Endothelial cell of hepatic sinusoid (primary cell): Measurements from ENCODE around the gene HOXC9.

Experiments
- in situ Hi-C: cut with HindIII; loops from 2 replicates; pipeline ENCODE4 v1.10.0; 2017; ENCODE audit warnings: low sequenced_read_pairs

HOXC9 gene

DNA sequence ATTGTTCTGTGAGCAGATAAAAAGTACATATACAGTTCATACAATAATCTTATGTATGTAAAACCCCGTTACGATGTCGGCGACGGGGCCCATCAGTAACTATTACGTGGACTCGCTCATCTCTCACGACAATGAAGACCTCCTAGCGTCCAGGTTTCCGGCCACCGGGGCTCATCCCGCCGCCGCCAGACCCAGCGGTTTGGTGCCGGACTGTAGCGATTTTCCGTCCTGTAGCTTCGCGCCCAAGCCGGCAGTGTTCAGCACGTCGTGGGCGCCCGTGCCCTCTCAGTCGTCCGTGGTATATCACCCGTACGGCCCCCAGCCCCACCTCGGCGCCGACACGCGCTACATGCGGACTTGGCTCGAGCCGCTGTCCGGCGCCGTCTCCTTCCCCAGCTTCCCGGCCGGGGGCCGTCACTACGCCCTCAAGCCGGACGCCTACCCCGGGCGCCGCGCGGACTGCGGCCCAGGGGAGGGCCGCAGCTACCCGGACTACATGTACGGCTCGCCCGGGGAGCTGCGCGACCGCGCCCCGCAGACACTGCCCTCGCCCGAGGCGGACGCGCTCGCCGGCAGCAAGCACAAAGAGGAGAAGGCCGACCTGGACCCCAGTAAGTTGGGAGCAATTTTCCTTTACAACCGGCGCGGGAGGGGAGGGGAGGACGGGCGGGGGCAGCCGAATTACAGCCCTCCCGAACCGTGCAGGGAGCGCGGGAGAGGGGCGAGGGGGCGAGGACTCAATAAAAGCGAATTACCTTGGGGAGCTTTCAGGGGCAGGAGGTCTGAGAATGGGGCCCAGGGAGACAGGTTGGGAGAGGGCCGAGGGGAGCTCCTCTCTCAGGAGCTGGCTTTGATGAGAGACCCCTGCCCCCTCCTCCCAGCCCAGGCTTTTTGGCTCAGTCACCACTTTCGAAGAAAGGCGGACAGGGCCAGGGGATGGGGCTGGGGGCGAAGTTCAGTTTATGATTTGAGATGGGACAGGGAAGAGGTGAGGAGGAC lies at the start of gene HOXC9:
Gene HOXC9, plus strand, starts transcription at position 46 of the 999 bp plus-strand sequence. Its CDS starts 28 bp downstream, at position 74.
- in situ Hi-C loops, result no loop called here

DNA sequence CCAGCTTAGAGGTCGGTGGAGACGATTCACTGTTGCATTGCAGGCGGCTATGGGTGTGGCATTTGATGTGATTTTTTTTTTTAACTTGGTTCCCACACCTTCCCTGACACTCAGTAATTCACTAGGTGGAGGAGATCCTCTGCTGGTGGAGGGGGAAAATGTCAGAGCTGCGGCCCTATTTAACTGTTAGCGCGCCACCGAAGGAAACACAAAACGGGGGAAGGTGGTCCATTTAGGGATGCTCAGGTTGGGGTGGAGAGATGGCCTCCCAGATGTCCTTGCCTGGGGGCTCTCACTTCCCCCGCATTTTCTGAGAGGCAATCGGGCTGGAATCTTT lies 49.6 kb upstream of the HOXC9 start:
- in situ Hi-C loops, result no loop called here

DNA sequence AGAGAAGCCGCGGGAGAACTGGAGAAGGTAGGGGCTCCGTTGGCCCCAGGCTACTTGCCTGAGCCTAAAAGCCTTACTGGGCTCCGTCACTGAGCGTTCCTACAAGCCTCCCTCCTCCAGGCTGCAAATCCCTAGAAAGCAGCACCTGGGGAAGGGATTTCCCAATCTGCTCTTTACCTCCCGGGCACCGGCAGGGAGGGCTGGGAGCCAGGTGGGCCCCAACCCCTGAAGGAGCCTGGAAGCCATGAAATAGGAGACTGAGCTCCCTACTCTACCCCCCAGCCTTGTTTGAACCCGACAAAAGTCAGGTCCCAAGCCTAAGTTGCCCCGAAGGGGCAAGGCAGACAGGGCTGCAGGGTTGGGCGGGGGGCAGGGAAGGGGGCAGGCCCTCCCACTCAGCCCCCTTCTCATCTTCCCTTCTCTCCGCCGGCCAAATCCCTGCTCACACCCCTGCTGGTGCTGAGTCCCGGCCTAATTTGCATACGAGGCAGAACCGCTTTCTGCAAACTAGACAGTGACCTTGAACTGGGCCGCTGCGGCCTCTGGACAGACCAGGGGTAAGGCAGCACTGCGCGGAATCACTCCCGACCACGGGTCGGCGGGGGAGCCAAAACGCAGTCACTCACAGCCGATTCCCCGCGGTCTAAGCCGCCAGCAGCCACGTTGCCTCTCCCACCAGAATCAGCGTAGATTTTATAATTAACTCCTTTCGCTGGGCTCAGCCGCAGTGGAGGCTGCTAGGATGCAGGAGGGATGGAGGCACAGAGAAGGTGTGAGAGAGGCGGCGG lies 49.0 kb upstream of the HOXC9 start:
- in situ Hi-C loops, result no loop called here

DNA sequence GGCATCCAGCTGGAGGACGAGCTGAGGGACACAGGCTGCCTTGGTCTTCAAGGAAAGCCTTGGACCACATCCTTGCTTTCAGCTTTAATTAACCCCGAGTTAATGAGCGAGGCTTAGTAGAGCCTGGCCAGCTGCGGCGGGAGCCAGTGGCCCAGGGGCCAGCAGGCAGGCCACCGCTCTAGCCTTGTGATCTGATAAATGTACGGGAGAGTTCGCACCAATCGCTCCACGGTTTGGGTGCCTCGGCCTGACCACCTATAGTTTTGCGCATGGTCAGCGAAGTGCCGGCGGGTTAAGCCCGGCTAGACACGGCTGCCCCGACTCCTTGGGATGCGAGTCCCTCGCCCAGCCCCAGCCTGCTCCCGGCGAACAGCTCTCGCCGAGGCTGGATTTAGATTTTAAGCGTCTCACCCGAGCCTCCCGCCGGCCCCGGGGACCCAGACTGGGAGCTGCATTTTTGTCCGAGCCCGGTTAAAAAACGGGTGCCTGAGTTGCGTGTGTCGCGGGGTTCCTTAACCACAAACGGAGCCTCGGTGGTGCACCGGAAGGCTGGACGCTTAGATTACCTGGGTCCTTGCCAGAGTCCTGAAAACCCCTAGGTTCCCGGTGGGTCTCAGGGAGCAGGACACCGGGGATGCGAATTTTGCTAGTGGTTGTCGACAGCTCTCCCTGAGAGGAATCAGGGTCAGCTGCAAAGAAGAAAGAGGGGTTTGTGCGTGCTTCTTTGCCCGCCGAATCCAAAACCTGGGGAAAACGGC lies 48.2 kb upstream of the HOXC9 start:
- in situ Hi-C loops, result no loop called here

DNA sequence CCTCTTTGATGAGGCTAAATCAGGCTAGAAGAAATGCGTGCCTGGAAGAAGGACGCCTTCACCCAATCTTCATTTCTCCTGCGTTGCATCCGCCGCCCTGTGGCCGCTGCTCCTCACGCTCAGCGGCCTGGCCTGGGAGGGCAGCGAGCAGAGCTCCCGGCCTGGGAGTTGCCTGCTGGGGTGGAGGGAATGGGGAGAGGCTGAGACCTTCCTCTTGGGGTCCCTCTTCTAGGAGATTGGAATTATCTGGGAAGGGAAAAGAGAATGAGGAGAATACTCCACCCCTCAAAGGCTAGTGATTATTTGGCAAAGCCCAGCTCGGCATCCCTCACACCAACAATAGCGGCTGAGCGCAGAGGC lies 47.6 kb upstream of the HOXC9 start:
- in situ Hi-C loops, result no loop called here

DNA sequence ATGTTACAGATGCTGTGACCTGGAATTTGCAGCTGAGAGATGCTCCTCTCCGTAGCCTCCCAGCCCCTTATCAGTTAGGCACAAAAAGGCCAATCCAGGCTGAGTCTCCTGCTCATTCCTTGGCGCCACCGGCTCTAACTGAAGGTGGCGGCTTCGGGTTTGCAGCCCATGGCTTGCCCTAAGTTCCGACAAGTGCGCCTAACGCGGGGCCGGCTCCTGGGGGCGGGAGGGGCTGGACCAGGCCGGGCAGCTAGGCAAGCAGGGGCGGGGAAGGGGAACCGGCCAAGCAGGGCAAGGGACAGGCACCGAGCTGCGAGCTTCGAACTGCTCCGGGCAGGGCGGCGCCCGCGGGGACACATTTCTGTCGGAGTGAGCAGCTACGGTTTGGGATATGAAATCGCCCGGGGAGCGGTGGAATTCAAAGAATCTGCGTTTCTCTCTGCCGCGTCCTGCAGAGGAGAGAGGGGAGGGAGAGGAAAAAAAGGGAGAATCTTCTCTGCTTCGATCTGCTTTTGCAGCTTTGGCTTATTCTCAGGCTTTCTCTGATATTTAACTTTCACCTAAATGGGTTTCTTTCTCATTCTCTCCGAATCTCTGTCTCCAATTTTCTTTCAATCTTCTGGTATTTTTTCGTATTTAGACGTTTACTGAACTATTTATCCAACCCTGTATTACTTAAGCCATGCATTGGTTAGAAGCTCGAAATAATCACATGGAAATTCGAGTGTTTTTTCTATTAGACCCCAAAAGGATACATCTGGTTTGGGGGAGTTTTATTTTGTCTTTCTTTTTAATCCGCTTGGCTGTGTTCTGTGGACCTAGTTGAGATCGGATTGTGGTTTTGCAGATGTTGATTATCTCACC lies 46.9 kb upstream of the HOXC9 start:
- in situ Hi-C loops, result no loop called here

DNA sequence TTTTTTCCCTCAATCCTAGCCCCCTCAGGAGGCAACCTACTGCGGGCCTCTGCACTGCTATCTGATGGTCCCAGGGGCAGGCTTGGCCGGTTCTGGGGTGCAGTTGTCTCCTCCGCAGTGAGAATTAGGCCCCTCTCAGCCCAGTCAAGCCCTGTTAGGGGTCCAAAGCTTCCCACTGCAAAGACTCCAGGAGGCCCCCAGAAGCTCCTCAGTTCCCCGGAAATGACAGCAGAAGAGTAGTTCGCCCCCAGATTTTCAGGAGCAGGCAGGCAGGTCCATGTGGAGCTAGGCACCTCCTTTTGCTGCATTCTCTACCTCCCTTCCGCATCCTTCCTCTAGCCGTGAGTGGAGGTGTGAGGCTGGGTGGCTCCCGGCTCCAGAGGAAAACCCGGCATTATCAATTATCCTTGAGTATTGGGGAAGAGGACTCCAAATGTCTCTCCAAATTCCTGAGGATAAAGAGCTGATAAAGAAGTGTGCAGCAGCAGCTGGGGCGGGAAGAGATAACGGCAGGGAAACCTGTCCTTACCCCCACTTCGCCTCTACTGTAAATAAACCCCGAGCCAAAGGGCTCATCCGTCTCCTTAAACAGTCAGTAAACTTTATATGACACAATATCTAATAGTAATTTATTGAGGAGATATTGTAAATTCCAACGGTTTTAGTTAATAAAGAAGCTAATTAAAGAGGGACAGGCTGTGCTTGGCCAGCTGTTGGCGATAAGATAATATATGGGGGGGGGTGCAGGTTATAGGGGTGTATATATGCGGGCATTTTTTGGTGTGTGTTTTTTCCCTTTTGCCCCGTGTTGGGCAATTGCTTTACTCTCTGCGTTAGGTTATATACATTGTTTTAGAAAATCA lies 45.9 kb upstream of the HOXC9 start:
- in situ Hi-C loops, result no loop called here

DNA sequence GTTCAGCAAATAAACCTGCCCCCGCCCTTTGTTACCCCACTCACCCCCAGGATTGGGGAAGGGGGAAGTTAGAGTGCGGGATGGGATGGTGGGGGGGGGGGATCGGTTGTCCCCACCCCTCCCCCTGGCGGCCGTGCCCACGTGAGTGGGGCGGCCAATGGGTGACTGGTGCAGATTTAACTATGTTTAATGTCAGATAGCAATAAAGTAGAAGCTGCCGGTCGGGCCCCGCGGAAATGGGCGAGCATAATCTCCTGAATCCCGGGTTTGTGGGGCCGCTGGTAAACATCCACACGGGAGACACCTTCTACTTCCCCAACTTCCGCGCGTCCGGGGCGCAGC lies 45.3 kb upstream of the HOXC9 start, which contains the start of gene HOXC12:
Gene HOXC12, plus strand, starts transcription at position 210 of the 342 bp plus-strand sequence. Its CDS starts 27 bp downstream, at position 237.
- in situ Hi-C loops, result no loop called here

DNA sequence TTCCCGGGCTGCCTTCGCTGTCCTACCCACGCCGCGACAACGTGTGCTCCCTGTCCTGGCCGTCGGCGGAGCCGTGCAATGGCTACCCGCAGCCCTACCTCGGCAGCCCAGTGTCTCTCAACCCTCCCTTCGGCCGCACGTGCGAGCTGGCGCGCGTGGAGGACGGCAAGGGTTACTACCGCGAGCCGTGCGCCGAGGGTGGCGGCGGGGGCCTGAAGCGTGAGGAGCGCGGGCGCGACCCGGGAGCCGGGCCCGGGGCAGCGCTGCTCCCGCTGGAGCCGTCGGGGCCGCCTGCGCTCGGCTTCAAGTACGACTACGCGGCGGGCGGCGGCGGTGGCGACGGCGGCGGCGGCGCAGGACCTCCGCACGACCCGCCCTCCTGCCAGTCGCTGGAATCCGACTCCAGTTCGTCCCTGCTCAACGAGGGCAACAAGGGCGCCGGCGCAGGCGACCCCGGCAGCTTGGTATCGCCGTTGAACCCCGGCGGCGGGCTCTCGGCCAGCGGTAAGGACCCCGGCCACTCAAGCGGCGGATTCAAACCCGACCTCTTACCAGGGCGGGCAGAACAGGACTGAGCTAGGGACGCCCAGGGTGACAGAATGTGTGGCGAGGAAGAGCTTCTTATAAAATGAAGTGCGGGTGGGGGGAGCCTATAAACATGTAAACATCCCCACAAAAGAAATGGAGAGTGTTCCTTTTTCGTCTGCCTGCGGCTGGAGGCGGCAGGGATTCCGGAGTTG lies 44.8 kb upstream of the HOXC9 start:
- in situ Hi-C loops, result no loop called here

DNA sequence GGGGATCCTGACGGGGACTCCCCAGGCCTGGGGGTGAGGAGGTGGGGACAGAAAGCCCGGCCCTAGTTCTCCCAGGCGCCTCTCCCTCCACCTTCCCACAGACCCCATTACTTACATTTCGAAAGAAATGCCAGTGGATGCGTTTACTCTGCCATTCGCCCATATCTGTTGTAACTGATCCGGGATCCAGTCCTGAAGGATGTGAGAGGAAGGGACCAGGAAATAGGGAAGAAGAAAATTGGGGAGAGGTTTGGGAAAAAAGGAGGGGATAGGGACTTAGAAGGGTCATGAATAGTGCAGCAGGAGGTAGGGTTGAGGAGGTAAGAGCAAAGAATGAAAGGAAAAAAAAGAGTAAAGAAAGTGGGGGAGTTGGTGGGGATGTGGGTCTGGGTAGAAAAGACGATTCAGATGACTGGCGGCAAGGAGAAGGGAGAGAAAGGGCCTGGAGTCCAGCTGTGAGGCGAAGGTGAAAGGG lies 44.1 kb upstream of the HOXC9 start:
- in situ Hi-C loops, result no loop called here

DNA sequence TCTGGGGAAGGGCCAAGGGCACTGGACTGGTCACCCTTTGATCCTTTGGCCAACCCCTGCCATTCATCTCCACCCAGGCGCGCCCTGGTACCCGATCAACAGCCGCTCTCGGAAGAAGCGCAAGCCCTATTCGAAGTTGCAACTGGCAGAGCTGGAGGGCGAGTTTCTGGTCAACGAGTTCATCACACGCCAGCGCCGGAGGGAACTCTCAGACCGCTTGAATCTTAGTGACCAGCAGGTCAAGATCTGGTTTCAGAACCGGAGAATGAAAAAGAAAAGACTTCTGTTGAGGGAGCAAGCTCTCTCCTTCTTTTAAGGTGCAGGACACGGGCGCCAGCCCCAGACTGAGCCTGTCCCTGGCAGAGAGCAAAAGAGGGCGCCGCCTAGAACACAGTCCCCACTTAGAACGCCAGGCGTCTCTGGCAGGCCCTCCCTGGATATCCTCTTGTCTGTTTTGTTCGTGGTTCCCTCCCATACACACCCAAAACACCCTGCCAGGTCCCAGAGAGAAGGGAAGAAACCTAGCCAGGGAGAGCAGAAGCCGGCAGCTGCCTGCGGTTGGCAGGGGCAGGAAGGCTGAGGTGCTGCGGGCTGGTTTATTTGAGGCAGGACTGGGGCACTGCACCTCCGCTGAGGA lies 43.6 kb upstream of the HOXC9 start:
- in situ Hi-C loops, result no loop called here

DNA sequence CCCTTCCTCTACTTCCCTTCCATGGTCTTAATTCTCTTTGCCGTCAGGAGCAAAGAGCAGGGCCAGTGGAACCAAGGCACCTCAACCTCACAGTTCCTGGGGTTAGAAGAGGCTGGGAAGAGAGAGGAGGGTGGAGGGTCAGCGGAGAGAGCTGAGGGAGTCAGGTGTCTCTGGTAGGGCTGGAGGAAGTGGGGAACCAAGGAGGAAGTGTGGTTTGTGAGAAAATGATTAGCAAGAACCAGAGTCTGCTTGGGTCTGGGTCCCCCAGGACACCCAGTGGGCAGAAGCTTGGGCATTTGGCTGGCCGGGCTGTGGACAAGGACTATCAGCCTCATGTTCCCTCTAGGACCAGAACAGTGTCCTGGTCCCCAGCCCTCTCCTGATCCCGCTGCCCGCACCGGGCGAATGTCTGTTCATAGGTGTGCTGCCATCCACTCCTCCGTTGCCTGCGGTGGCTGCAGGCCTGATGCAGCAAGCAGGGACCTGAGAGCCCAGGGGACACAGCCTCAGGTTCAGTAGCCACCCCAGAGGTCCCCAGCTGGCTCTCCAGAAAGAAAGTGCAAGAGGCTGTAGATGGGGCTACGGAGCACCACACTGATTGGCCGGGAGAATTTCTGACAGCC lies 42.9 kb upstream of the HOXC9 start:
- in situ Hi-C loops, result no loop called here

DNA sequence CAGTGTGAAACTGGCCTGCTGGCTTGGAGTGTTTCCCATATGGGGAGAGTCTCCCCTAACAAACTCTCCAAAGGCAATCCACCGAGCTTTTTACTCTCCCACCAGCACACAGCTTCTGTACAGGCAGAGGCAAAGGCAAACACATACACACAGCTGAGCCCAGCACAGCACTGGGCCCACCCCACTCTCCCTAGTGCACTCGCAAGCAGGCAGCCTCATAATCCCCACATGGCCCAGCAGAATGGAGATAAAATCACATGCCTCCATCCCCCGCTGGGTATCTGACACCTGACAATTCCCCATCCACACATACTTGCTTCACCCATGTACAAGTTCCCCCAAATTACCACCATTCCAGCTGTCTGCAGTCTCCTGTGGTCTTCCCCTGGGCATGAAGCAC lies 41.8 kb upstream of the HOXC9 start:
- in situ Hi-C loops, result no loop called here

DNA sequence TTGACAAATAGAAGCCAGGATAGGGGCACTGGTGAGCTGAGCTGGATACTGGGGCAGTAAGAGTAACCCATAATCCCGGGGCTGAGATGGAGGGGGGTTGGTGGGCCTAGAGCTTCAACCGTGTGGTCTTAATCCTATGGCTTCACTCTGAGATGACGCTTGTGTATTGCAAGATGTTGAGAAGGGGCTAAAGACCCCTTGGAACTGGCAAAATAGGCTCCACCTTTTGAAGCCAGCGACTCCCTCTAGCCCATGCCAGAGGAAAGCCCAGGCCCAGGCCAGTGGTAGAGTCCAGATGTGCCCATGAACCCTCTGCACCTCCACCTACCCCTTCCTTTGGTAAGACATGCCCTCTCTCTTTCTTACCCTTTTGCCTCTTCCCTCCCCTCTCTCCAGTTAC lies 40.6 kb upstream of the HOXC9 start:
- in situ Hi-C loops, result no loop called here

DNA sequence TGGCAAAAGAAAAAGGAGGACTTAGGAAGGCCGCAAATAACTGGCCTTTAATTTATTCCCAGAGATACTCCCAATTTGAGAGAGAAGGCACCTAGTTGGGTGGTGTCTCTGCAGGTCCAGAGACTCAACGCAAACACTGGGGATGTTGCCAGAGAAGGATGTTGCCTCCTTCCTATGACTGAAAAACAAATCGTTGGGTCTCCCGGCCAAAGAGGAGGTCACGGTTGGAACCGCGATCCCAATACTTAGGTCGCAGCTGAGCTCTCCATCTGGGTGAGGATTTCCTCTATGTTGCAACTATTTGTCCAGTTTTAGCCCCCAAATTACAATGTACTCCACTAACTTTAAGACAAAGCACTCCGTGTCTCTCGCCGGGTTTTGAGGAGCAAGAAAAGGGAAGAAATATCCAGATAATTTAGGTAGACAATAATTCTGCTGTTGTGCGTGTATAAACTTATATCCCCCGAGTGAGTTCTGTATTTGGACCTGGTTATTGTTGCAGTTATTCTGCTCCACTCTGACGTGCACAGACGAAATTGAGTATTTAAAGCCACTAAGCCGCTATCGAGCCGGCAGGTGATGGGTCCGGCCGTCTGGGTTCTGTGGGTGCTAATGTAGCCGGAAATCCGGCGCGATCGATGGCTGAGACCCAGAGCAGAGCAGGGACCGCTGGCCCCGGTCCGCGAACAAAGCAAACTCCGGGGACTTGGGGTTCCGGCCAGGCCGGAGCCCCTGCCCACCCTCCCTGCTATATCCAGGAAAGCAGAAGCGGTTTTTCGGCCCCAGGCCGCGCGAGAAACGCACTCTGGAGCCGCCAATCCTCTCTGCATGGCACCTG lies 39.6 kb upstream of the HOXC9 start:
- in situ Hi-C loops, result no loop called here

DNA sequence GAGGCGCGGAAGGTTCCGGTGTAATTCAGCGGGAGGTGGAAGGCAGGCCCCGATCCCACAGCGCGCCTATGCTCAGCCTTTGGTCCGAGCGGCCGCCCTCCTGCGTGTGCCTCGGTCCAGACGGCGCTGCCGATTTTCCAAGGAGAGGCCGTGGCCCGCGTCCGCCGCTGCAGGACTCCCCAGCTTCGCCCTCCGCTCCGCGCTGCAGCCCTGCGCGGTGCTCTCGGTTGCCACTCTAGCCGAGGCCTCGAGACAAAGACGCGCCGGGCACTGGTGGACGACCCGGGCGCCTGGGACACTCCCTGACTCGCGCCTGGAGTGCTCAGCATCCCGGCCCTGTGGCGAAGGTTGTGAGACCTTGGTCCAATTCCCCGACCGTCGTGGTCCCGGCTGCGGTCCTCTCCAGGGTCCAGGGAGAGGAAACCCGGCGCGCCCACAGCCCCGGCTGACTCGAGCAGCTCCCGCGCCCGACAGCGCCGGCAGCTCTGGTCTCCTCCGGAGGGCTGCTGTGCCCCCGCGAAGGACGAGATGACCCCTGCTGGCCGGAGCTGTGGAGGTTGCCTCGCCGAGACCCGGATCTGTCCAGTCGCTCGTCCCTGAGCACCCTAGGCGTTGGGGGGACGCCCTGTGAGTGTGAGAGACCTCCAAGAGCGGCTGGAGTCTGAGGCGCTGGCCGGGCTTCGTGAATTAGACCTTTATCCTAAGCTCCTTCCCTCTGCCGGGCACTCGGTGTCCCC lies 38.8 kb upstream of the HOXC9 start:
- in situ Hi-C loops, result no loop called here
